Measurements from ENCODE around the gene TNIP1.
A peak's percentile ranks its signal among the peaks of the same experiment; 100 is the strongest.

The TNIP1 gene

GRCh38 chr5:151104795-151105194 lies 24.0 kb upstream of the TNIP1 start:
- DNase-seq (ENCODE audit: insufficient read length) (no peak), FAIRE-seq (no peak)
- no peak for TF ChIP-seq TAF1 (IDR thresholded peaks at IDR 0.05; ENCODE audit: borderline replicate concordance, low read depth, low read length)

GRCh38 chr5:151101746-151102145 lies 20.9 kb upstream of the TNIP1 start:
- FAIRE-seq: no peak
- no peak for TF ChIP-seq TAF1 (IDR thresholded peaks at IDR 0.05; ENCODE audit: borderline replicate concordance, low read depth, low read length)

GRCh38 chr5:151101151-151101550 lies 20.3 kb upstream of the TNIP1 start:
- FAIRE-seq (no peak), DNase-seq (ENCODE audit: insufficient read length) (no peak)

More at GRCh38 chr5:151101746-151102145, 20.9 kb upstream of the TNIP1 start:
- no peak for DNase-seq (ENCODE audit: insufficient read length)

GRCh38 chr5:151100681-151101080 lies 19.8 kb upstream of the TNIP1 start:
- FAIRE-seq (no peak), DNase-seq (ENCODE audit: insufficient read length) (no peak)
- TF ChIP-seq TAF1 (IDR thresholded peaks at IDR 0.05; ENCODE audit: borderline replicate concordance, low read depth, low read length): no peak
- TF ChIP-seq POLR2A (IDR thresholded peaks at IDR 0.05; ENCODE audit: low read depth, low read length): no peak
- no peak for TF ChIP-seq POLR2AphosphoS5 (IDR thresholded peaks at IDR 0.05; ENCODE audit: low read depth, low read length)

More at GRCh38 chr5:151101151-151101550, 20.3 kb upstream of the TNIP1 start:
- TF ChIP-seq TAF1 (IDR thresholded peaks at IDR 0.05; ENCODE audit: borderline replicate concordance, low read depth, low read length) (no peak), POLR2AphosphoS5 (IDR thresholded peaks at IDR 0.05; ENCODE audit: low read depth, low read length) (no peak), POLR2A (IDR thresholded peaks at IDR 0.05; ENCODE audit: low read depth, low read length) (no peak)

GRCh38 chr5:151098768-151099121 lies 17.9 kb upstream of the TNIP1 start:
- no peak for DNase-seq (ENCODE audit: insufficient read length)
- no peak for TF ChIP-seq POLR2A (IDR thresholded peaks at IDR 0.05; ENCODE audit: low read depth, low read length)
- no peak for TF ChIP-seq TAF1 (IDR thresholded peaks at IDR 0.05; ENCODE audit: borderline replicate concordance, low read depth, low read length)
- peak; percentile 27; the same call in 1 of the 2 replicates for TF ChIP-seq POLR2AphosphoS5 (IDR thresholded peaks at IDR 0.05; ENCODE audit: low read depth, low read length)
- no peak for FAIRE-seq

DNA sequence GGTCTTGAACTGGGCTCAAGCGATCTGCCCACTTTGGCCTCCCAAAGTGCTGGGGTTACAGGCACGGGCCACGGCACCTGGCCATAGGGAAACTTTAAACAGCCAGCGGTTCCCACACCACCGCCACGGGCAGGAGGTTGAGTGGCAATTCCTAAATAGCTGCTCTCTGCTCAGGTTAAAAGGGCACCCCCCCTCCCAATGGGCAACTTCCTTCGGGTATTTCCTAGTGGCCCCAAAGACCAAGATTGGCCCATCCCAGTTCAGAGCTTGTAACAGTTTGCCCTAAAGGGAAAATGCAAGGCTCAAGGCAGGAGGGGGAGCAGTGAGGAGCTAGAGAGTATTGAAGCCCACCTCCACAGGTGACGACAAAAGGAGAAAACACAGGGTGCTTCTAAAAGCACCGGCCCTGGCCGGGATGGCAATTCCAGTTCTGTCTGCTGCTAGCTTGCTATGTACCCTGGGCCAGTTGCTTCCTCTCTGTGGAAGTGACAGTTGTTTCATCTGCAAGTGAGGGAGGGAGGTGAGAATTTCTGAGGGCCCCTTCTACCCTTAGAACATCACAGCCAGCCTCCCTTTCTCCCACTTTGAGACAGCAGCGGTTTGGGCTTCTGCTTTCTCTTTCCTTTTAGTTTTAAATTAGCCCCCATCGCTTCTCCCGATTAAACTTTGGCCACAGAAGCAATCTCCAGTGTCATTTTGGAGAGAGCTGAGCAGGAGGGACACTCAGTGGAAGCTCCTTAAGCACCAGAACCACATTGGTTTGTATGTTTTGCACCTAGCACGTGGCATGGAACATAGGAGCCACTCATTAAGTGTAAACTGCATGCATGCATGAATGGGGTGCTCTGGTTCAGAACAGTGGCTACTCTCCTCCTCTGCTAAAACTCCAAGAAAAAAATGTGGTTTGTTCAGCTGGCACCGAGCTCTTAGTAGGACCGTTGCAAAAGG lies 17.3 kb upstream of the TNIP1 start:
- DNase-seq (ENCODE audit: insufficient read length): no peak
- TF ChIP-seq TAF1 (IDR thresholded peaks at IDR 0.05; ENCODE audit: borderline replicate concordance, low read depth, low read length) (no peak), POLR2AphosphoS5 (IDR thresholded peaks at IDR 0.05; ENCODE audit: low read depth, low read length) (peak; percentile 12; the same call in 1 of the 2 replicates)
- peak; percentile 77 for FAIRE-seq

- FAIRE-seq (no peak), DNase-seq (ENCODE audit: insufficient read length) (no peak)
- no peak for TF ChIP-seq TAF1 (IDR thresholded peaks at IDR 0.05; ENCODE audit: borderline replicate concordance, low read depth, low read length)
- no peak for TF ChIP-seq POLR2A (IDR thresholded peaks at IDR 0.05; ENCODE audit: low read depth, low read length)
- TF ChIP-seq POLR2AphosphoS5 (IDR thresholded peaks at IDR 0.05; ENCODE audit: low read depth, low read length): no peak; the same call in 1 of the 2 replicates
Measured at GRCh38 chr5:151097061-151097460, 16.2 kb upstream of the TNIP1 start.

DNA sequence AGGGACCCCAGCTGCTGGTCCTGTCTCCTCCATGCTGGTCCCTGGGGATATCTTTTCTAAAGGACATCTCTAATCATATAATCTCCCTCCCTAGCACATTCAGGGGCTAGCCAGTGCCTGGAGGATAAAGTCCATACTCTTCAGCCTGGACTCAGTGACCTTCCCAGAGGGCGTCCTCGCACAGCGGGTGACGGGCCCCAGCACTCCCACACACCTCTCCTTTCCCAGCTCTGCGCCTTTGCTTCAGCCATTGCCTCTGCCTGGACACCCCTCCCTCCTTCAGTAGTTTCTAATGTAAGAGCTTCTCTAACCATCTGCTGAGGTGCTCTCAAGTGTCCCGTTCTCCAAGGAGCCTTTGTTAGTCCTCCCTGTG lies 15.2 kb upstream of the TNIP1 start:
- TF ChIP-seq TAF1 (IDR thresholded peaks at IDR 0.05; ENCODE audit: borderline replicate concordance, low read depth, low read length) (no peak), POLR2AphosphoS5 (IDR thresholded peaks at IDR 0.05; ENCODE audit: low read depth, low read length) (no peak), POLR2A (IDR thresholded peaks at IDR 0.05; ENCODE audit: low read depth, low read length) (no peak; the same call in 1 of the 2 replicates)
- DNase-seq (ENCODE audit: insufficient read length): no peak
- no peak for FAIRE-seq

DNA sequence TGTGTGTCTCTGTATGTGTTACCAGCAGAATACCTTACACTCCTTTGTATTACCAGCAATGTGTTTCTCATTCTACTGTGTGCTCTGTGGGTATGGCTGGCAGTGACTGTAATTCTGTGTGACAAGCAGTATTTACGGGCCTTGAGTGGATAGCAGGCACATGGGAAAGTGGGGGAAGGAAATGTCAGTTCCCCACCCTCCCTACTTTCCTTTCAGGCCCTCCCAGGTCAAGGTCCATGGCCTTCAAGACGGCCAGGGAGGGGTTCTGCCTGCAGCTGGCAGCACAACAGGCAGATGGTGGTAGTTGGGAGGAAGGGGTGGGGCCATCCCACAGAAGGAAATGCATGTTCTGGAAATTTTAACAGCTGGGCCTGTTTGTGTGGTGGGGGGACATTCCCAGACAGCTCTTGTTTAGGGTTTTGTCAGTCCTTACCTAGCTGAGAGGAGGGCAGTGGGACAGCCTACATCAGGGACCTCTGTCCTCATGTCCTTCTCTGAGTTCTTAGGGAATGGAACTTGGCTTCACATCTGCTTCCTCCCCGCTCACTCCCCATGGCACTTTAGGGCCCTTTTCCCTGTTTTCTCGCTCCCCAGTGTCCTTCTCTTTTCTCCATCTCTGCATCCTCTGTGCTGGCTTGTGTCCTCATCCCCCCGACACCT lies 14.6 kb upstream of the TNIP1 start:
- no peak for DNase-seq (ENCODE audit: insufficient read length)
- TF ChIP-seq POLR2A (IDR thresholded peaks at IDR 0.05; ENCODE audit: low read depth, low read length): peak; percentile 54
- peak; percentile 60; the same call in 1 of the 2 replicates for TF ChIP-seq POLR2AphosphoS5 (IDR thresholded peaks at IDR 0.05; ENCODE audit: low read depth, low read length)
- TF ChIP-seq TAF1 (IDR thresholded peaks at IDR 0.05; ENCODE audit: borderline replicate concordance, low read depth, low read length): no peak
- peak; percentile 9 for FAIRE-seq

- DNase-seq (ENCODE audit: insufficient read length) (no peak), FAIRE-seq (no peak)
- TF ChIP-seq TAF1 (IDR thresholded peaks at IDR 0.05; ENCODE audit: borderline replicate concordance, low read depth, low read length) (no peak), POLR2AphosphoS5 (IDR thresholded peaks at IDR 0.05; ENCODE audit: low read depth, low read length) (no peak), POLR2A (IDR thresholded peaks at IDR 0.05; ENCODE audit: low read depth, low read length) (no peak)
Measured at GRCh38 chr5:151094852-151095245, 14.0 kb upstream of the TNIP1 start.

DNA sequence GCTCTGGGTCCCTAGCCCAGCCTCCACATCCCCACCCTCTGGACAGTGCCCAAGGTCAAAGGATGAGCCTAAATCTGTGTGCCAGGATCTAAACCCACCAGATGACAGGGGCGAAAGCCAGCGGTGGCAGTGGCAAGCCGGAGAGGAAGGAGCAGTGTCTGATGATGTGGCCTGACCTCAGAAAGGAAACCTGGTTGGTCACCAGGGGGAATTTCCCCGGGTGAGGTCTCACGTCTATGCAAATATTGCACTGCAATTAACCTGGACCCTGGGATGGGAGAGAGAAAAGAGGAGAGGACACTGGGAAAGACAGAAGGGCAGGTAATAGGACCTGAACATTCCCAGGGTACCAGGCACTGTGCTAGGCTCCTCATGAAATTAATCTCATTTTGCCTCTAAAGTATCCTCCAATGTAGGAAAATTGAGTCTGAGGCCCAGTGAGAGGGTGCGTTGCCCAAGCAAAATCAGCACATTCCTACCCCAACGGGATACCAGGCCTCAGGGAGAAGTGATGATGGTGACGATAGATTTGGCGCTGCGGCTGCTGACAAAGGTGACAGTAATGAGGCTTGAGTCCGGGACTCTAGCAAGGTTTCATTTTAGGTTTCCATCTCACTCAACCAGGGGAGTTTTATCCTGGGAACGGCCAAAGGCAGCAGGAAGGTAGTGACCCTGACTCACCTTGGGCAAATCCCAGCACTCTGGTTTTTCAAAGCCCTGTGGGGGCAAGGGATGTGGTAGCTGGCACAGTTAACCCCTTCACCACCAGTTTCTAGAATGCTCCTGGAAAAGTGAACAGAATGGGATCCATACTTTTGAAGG lies 13.4 kb upstream of the TNIP1 start:
- TF ChIP-seq POLR2AphosphoS5 (IDR thresholded peaks at IDR 0.05; ENCODE audit: low read depth, low read length) (peak; percentile 89), POLR2A (IDR thresholded peaks at IDR 0.05; ENCODE audit: low read depth, low read length) (peak; percentile 79), TAF1 (IDR thresholded peaks at IDR 0.05; ENCODE audit: borderline replicate concordance, low read depth, low read length) (peak; percentile 58; the same call in 1 of the 2 replicates)
- FAIRE-seq: peak; percentile 97
- DNase-seq (ENCODE audit: insufficient read length): peak; percentile 54

All from GM12892 (cell line).